HG03095 (cell line): Measurements from ENCODE around the gene TSPO2.

ENCODE experiments used
- ATAC-seq: cut with Tn5 transposase; IDR thresholded peaks from one replicate; pipeline ENCODE4 v1.9.1; 2021; ENCODE audit warnings: moderate library complexity; ENCODE audit not compliant: unreplicated experiment

Gene TSPO2

GRCh38 chr6:41049955-41050354, 7.7 kb downstream of the TSPO2 start:
- no peak for ATAC-seq

GRCh38 chr6:41050536-41050935, 8.3 kb downstream of the TSPO2 start:
- no peak for ATAC-seq

- ATAC-seq = no peak
Measured at GRCh38 chr6:41051873-41052272, 9.6 kb downstream of the TSPO2 start.

- no peak for ATAC-seq
Measured at GRCh38 chr6:41053041-41053440, 10.8 kb downstream of the TSPO2 start, which contains the start of gene APOBEC2. APOBEC2 (plus strand) TSS chr6:41053202; CDS start chr6:41053348, 146 bp downstream.

- no peak for ATAC-seq
Measured at GRCh38 chr6:41054511-41054910, 12.2 kb downstream of the TSPO2 start.

- ATAC-seq = no peak
Measured at GRCh38 chr6:41055149-41055548, 12.9 kb downstream of the TSPO2 start.

GRCh38 chr6:41056768-41057490, 14.7 kb downstream of the TSPO2 start:
- no peak for ATAC-seq

- ATAC-seq = no peak
Measured at GRCh38 chr6:41058783-41059181, 16.5 kb downstream of the TSPO2 start.

- ATAC-seq = no peak
Measured at GRCh38 chr6:41059556-41059955, 17.3 kb downstream of the TSPO2 start.

GRCh38 chr6:41061196-41061726, 19.0 kb downstream of the TSPO2 start:
- ATAC-seq = no peak

GRCh38 chr6:41062056-41062455, 19.8 kb downstream of the TSPO2 start:
- no peak for ATAC-seq

- no peak for ATAC-seq
Measured at GRCh38 chr6:41063884-41064285, 21.6 kb downstream of the TSPO2 start.

- ATAC-seq = no peak
Measured at GRCh38 chr6:41064841-41065240, 22.6 kb downstream of the TSPO2 start.

GRCh38 chr6:41065550-41066026, 23.3 kb downstream of the TSPO2 start:
- ATAC-seq = no peak

- no peak for ATAC-seq
Measured at GRCh38 chr6:41066867-41067304, 24.6 kb downstream of the TSPO2 start.

GRCh38 chr6:41071501-41071922, 29.2 kb downstream of the TSPO2 start:
- no peak for ATAC-seq

- ATAC-seq = peak; percentile 62
Measured at GRCh38 chr6:41071923-41072835, 29.9 kb downstream of the TSPO2 start, which contains the start of gene OARD1. OARD1 (minus strand) TSS chr6:41072356; CDS start chr6:41071634, 722 bp downstream.

GRCh38 chr6:41072836-41073202, 30.6 kb downstream of the TSPO2 start, which contains the start of gene NFYA:
NFYA (plus strand) TSS chr6:41072974; CDS start chr6:41079090, 6,116 bp downstream.
- peak; percentile 55 for ATAC-seq

GRCh38 chr6:41073203-41073967, 31.1 kb downstream of the TSPO2 start:
- peak; percentile 31 for ATAC-seq

- ATAC-seq = no peak
Measured at GRCh38 chr6:41073968-41074691, 31.9 kb downstream of the TSPO2 start.
